Fibroblast of skin of left biceps (primary cell): ENCODE measurements around the gene RTKN.
"Not testable (repeated sequence)": the region's sequence is repeated elsewhere in the genome, so short reads cannot be mapped to it uniquely, and the experiment has no call there.

ENCODE experiments used
- DNase-seq, 2 experiments: peaks; one replicate each; pipeline ENCODE4 v3.0.0-alpha.2; 2013; ENCODE audit warnings: low read depth in 2 of 2

RTKN gene

GRCh38 chr2:74461187-74462053 is 19.7 kb upstream of the RTKN start:
- DNase-seq: no peak

- DNase-seq: not testable (repeated sequence)
Observed at GRCh38 chr2:74460187-74460586, 18.4 kb upstream of the RTKN start.

- DNase-seq: not testable (repeated sequence)
Observed at GRCh38 chr2:74459503-74460118, 17.9 kb upstream of the RTKN start.

- DNase-seq: no peak
Observed at GRCh38 chr2:74458938-74459363, 17.2 kb upstream of the RTKN start.

GRCh38 chr2:74458132-74458937 is 16.6 kb upstream of the RTKN start, which contains the start of gene WBP1:
TSS of gene WBP1 (plus strand) at chr2:74458438. CDS start at chr2:74458603, 165 bp downstream.
- peak; percentile 100 for DNase-seq

GRCh38 chr2:74457549-74458131 is 15.9 kb upstream of the RTKN start:
- no peak for DNase-seq

- DNase-seq: no peak
Observed at GRCh38 chr2:74457129-74457548, 15.4 kb upstream of the RTKN start.

GRCh38 chr2:74454654-74455511 is 13.1 kb upstream of the RTKN start, which contains the start of gene INO80B:
TSS of gene INO80B (plus strand) at chr2:74455087. CDS start at chr2:74455117, 30 bp downstream.
- peak; percentile 94 to 95 for DNase-seq

- DNase-seq: no peak
Observed at GRCh38 chr2:74450570-74451190, 8.9 kb upstream of the RTKN start.

- DNase-seq: no peak
Observed at GRCh38 chr2:74448771-74449170, 7.0 kb upstream of the RTKN start.

- no peak for DNase-seq
Observed at GRCh38 chr2:74447230-74447999, 5.7 kb upstream of the RTKN start.

- no peak for DNase-seq
Observed at GRCh38 chr2:74444498-74445318, 3.0 kb upstream of the RTKN start.

GRCh38 chr2:74442483-74443297 is 953 bp upstream of the RTKN start:
- not testable (repeated sequence) for DNase-seq

- DNase-seq: no peak
Observed at GRCh38 chr2:74441170-74441689, 507 bp downstream of the RTKN start.

GRCh38 chr2:74440378-74441169 is 1.2 kb downstream of the RTKN start:
- DNase-seq: peak; percentile 53 to 55

GRCh38 chr2:74439803-74440377 is 1.8 kb downstream of the RTKN start:
- DNase-seq: no peak
